OCI-M1 (cell line): Measurements from ENCODE around the gene DACT2.

Experiments
- DNase-seq: peaks from one replicate; lab custom pipeline; 2025; lab: John Stamatoyannopoulos, UW

DACT2 gene

GRCh38 chr6:168265827-168266815 is 53.5 kb downstream of the DACT2 start:
- DNase-seq = no peak

- DNase-seq = no peak
These were observed 54.2 kb downstream of the DACT2 start for GRCh38 chr6:168265394-168265793.

DNA sequence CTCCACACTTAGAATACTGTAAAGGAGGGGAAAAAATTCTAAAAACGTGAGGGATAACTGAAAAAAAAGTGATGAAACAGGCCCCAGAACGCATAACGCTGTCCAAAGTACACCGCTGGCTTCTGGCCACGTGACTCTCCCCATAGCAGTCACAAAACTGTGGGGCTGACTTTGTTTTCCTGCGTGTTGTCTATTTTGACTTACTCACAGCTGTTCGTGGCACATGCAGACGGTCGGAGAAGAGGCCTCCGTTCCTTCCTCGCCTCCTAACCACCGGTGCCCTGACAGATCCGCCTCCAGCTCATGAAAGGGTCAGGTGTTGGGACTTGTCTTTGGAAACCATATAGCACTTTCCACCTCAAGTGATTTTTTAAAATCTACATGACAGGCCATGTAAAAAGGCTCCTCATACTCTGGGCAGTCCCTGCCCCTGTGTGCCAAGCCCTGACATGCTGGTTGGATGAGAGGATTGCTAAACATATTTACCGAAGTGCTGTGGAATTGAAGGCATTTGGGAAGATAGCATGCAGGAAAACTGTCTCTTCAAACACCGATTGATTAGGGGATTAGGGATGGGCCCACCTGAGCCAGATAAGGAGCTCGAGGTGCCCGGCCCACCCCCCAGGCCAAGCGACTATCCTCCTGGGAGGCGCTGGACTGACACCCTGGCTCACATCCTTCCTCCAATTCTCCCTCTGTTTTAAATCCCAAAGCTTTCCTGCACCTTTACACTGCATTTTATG is 54.8 kb downstream of the DACT2 start:
- DNase-seq = no peak

DNA sequence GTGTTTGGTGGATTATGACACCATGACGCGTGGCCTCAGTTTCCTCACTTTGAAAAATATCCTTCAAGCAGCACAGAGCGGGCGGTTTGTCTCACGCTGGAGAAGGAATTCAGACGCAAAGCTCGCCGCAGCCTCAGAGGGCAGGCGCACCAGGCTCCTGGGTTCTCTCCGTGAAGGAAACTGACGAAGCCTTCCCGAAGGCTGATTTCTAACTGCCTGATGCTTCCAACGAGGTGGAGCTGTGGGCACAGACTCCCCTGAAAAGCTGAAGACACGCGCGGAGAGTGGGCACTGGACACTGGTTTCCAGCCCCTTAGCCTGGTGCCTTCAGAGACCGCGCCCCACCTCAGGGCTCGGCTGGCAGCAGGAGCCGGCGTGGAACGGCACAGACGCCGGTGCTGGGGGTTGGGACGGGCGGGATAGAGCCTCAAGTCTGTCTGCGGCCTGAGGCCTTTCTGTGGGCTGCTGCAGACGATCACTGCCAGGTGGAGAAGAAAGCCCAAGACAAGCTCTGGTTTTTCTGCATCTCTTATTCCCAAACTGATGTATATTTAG is 56.1 kb downstream of the DACT2 start:
- no peak for DNase-seq

- no peak for DNase-seq
These were observed 58.3 kb downstream of the DACT2 start for GRCh38 chr6:168261234-168261633.

DNA sequence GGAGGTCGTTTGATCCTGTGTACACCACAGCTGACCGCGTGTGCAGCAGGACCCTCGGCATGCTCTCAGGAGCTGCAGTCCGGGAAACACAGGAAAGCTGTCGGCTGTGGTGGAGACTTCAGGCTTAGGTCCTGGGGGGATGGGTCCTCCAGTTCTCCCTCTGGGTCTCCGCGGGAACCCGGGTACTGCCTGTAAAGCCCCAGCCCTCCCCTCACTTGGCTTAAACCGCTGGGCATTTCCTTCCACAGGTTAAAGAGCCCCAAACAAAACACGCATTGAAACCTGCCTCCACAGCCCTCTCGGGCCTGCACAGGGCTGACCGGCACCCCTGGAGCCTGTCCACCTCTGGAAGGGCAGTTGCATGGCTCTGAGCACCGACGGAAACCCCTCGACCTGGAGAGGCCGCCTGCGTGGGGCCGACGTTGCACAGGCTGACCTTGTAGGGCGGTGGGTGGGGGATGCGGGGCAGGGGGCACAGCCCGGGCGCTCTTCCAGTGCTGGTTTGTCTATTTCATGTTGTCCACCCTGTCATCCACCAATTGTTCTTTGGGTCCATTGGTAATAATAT is 59.1 kb downstream of the DACT2 start:
- DNase-seq = no peak

GRCh38 chr6:168258795-168259194 is 60.8 kb downstream of the DACT2 start:
- no peak for DNase-seq

DNA sequence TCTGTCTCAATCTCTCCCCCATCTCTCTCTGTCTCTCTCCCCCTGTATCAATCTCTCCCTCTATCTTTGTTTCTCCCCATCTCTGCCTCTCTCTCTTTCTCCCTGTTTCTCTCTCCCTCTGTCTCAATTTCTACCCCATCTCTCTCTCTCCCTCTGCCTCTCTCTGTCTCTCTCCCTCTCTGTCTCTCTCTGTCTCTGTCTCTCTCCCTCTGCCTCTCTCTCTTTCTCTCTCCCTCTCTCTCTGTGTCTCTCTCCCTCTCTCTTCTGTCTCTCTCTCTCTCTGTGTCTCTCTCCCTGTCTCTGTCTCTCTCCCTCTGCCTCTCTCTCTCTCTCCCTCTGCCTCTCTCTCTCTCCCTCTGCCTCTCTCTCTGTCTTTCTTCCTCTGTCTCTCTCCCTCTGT is 62.6 kb downstream of the DACT2 start:
- DNase-seq = no peak
